Body of pancreas (tissue), 4 donors: ENCODE data around the gene DELE1.

ENCODE experiments used
- POLR2A ChIP-seq, 3 donors: fragments of 450-650 bp; IDR thresholded peaks; one replicate each; pipeline ENCODE4 v1.6.1; 2016; ENCODE audit warnings: antibody characterized with exemption in 3 of 3, mild to moderate bottlenecking in 2 of 3
- TF ChIP-seq, protein P1 (sequence below), 7 experiments: fragments of 450-650 bp in 4 of 7; fragments of 200-600 bp in 3 of 7; sonication (generic) in 3 of 7; IDR thresholded peaks; one replicate each; pipeline ENCODE4 v1.5.1; 2016 to 2019; ENCODE audit warnings: antibody characterized with exemption in 7 of 7

DNA sequence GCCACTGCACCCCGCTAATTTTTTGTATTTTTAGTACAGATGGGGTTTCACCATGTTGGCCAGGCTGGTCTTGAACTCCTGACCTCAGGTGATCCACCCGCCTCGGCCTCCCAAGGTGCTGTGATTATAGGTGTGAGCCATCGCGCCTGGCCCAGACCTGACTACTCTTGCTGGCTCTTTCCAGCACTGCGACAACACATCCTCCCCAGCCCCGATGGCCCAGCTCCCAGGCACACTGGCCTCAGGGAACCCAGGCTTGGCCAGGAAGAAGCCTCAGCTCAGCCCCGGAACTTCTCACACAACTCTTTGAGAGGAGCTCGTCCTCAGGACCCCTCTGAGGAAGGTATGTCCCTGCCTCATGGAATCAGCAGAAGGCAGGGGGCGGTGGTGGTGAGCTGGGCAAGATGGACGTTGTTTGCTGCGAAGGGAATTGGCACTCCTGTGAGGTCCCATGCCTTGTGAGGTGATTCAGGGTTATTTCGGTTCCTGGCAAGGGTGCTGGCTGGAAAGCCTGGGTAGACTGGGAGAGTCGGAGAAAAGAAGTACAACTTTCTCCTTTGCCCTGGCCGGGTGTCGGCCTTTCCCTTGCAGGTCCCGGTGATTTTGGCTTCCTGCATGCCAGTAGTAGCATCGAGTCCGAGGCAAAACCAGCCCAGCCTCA, 5.9 kb downstream of the DELE1 start:
- TF ChIP-seq, protein P1, sequence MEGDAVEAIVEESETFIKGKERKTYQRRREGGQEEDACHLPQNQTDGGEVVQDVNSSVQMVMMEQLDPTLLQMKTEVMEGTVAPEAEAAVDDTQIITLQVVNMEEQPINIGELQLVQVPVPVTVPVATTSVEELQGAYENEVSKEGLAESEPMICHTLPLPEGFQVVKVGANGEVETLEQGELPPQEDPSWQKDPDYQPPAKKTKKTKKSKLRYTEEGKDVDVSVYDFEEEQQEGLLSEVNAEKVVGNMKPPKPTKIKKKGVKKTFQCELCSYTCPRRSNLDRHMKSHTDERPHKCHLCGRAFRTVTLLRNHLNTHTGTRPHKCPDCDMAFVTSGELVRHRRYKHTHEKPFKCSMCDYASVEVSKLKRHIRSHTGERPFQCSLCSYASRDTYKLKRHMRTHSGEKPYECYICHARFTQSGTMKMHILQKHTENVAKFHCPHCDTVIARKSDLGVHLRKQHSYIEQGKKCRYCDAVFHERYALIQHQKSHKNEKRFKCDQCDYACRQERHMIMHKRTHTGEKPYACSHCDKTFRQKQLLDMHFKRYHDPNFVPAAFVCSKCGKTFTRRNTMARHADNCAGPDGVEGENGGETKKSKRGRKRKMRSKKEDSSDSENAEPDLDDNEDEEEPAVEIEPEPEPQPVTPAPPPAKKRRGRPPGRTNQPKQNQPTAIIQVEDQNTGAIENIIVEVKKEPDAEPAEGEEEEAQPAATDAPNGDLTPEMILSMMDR (IDR thresholded peaks at IDR 0.05), result no peak
- TF ChIP-seq POLR2A (IDR thresholded peaks at IDR 0.05), result no peak
